Peyer's patch (tissue), 4 donors: ENCODE data around the gene CSRP1. TPM values are rescaled to one million over a fixed set of nuclear protein-coding genes. Genes with fewer than 3 reads are reported as not detected.

ENCODE experiments used
- DNase-seq, 3 donors: peaks; one replicate each; pipeline ENCODE4 v3.0.0-alpha.2; 2017 to 2019
- H3K27ac ChIP-seq, 4 donors: fragments of 200-600 bp; sonication (generic); one replicate each; pipeline ENCODE4 v1.5.1; 2016 to 2019
- H3K27me3 ChIP-seq, 2 donors: fragments of 200-600 bp; sonication (generic); one replicate each; pipeline ENCODE4 v1.5.1; 2019
- H3K36me3 ChIP-seq, 3 donors: fragments of 200-600 bp; sonication (generic); one replicate each; pipeline ENCODE4 v1.5.1; 2016 to 2019
- H3K4me1 ChIP-seq, 4 donors: fragments of 200-600 bp; sonication (generic); one replicate each; pipeline ENCODE4 v1.5.1; 2016 to 2019
- H3K4me3 ChIP-seq, 4 donors: fragments of 200-600 bp; sonication (generic); 1 replicate in 3 of 4; 2 replicates in 1 of 4; pipeline ENCODE4 v1.5.1; 2016 to 2019; ENCODE audit warnings: mild to moderate bottlenecking in 1 of 4
- H3K9me3 ChIP-seq, 4 donors: fragments of 200-600 bp; sonication (generic); one replicate each; pipeline ENCODE4 v1.5.1; 2016 to 2019; ENCODE audit warnings: mild to moderate bottlenecking in 1 of 4
- POLR2A ChIP-seq, 2 donors: fragments of 450-650 bp; IDR thresholded peaks; one replicate each; pipeline ENCODE4 v1.5.1; 2017; ENCODE audit warnings: antibody characterized with exemption in 2 of 2, mild to moderate bottlenecking in 2 of 2, moderate library complexity in 2 of 2
- total RNA-seq, 4 donors: library from RNA; depleted of rRNA; stranded (reverse); fragments of >200 nt; gene quantifications; one replicate each; pipeline ENCODE4 v1.1.0, GENCODE V29; 2016
- TF ChIP-seq, protein P1 (sequence below), 6 experiments: fragments of 450-650 bp in 4 of 6; fragments of 200-600 bp in 2 of 6; sonication (generic) in 1 of 6; IDR thresholded peaks; one replicate each; pipeline ENCODE4 v1.5.1; 2017 to 2019; ENCODE audit warnings: antibody characterized with exemption in 6 of 6, mild to moderate bottlenecking in 3 of 6, moderate library complexity in 1 of 6

CSRP1 gene
- total RNA-seq, 4 donors from 2014 or later = 139 to 306 (median 160) TPM

DNA sequence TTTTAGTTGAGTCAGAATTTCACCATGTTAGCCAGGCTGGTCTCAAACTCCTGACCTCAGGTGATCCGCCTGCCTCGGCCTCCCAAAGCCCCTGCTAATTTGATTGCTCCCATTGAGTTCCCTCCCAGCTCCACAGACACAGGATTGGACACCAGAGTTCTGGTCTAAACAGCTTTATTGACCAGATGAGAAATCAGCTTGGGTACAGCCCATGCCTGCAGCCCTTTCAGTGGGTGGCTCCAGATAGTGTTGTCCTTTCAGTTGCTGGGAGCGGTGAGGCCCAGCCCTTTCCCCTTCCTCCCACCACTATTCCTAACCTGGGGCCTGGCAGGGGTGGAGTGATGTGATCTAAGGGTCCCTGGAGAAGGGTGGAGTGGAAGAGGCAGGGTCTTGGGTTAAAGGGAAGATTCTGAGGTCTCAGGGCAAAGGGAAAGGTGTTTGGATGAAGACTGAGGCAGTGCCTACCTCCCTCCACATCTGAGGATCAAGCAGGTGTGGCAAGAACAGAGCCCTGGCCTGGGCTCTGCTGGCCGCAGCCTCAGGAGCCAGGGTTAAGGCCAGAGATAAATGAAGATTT, 23.5 kb downstream of the CSRP1 start:
- H3K4me1 ChIP-seq = peaks cover 4 to 30% (median 13%) of the 10 kb centered on the region in 4 donors
- H3K27ac ChIP-seq = no peak overlapping the region
- no peak for TF ChIP-seq POLR2A (IDR thresholded peaks at IDR 0.05)
- peaks cover 0 to 51% (median 0%) of the 10 kb centered on the region in 3 donors for H3K36me3 ChIP-seq
- no peak overlapping the region for H3K4me3 ChIP-seq
- H3K27me3 ChIP-seq = no peaks in the 10 kb centered on the region
- DNase-seq = no peak
- no peaks in the 10 kb centered on the region for H3K9me3 ChIP-seq

GRCh38 chr1:201482755-201483154, 24.2 kb downstream of the CSRP1 start:
- H3K4me1 ChIP-seq = peaks cover 4 to 29% (median 13%) of the 10 kb centered on the region in 4 donors
- TF ChIP-seq, protein P1, sequence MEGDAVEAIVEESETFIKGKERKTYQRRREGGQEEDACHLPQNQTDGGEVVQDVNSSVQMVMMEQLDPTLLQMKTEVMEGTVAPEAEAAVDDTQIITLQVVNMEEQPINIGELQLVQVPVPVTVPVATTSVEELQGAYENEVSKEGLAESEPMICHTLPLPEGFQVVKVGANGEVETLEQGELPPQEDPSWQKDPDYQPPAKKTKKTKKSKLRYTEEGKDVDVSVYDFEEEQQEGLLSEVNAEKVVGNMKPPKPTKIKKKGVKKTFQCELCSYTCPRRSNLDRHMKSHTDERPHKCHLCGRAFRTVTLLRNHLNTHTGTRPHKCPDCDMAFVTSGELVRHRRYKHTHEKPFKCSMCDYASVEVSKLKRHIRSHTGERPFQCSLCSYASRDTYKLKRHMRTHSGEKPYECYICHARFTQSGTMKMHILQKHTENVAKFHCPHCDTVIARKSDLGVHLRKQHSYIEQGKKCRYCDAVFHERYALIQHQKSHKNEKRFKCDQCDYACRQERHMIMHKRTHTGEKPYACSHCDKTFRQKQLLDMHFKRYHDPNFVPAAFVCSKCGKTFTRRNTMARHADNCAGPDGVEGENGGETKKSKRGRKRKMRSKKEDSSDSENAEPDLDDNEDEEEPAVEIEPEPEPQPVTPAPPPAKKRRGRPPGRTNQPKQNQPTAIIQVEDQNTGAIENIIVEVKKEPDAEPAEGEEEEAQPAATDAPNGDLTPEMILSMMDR (IDR thresholded peaks at IDR 0.05) = no peak
- TF ChIP-seq POLR2A (IDR thresholded peaks at IDR 0.05) = no peak

GRCh38 chr1:201481761-201482493, 25.0 kb downstream of the CSRP1 start:
- TF ChIP-seq POLR2A (IDR thresholded peaks at IDR 0.05) = no peak
- TF ChIP-seq, protein P1 (IDR thresholded peaks at IDR 0.05) = peak; percentile 76 to 94 (median 90)
- Histone ChIP-seq H3K27ac (peak overlapping the region in 3 of 4 donors; percentile 7 to 67 (median 62)), H3K4me1 (peaks cover 4 to 29% (median 13%) of the 10 kb centered on the region in 4 donors)

More at GRCh38 chr1:201482755-201483154, 24.2 kb downstream of the CSRP1 start:
- H3K36me3 ChIP-seq = peaks cover 0 to 44% (median 0%) of the 10 kb centered on the region in 3 donors
- peak overlapping the region in 2 of 4 donors; percentile 62 to 67 for H3K27ac ChIP-seq
- DNase-seq = no peak
- no peaks in the 10 kb centered on the region for H3K27me3 ChIP-seq
- no peak overlapping the region for H3K4me3 ChIP-seq
- H3K9me3 ChIP-seq = no peaks in the 10 kb centered on the region

DNA sequence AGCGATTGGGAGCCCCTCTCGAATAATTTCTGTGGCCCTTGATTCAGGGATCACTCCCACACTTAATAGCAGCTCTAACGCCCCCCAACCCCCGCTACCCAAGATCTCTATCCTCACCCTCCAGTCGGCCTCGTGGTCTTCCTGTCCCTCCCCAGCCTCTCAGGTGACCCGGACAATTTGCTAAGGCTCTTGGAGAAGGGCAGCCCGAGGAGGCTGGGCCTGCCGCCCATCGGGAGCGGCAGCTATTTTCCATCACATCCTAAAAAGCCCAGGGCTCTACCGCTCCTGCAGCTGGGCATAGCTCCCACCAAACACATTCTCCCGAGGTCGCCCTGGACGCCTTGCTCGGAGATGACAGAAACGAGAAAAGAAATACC, 25.9 kb downstream of the CSRP1 start:
- peak overlapping the region in 3 of 4 donors; percentile 55 to 67 (median 62) for H3K27ac ChIP-seq
- H3K4me1 ChIP-seq = peaks cover 4 to 29% (median 13%) of the 10 kb centered on the region in 4 donors
- H3K4me3 ChIP-seq = peak overlapping the region; percentile 28 to 48 (median 44)
- H3K9me3 ChIP-seq = no peaks in the 10 kb centered on the region
- DNase-seq = no peak
- no peaks in the 10 kb centered on the region for H3K27me3 ChIP-seq
- TF ChIP-seq POLR2A (IDR thresholded peaks at IDR 0.05) = no peak
- TF ChIP-seq, protein P1 (IDR thresholded peaks at IDR 0.05) = no peak
- H3K36me3 ChIP-seq = peaks cover 0 to 27% (median 0%) of the 10 kb centered on the region in 3 donors

More at GRCh38 chr1:201481761-201482493, 25.0 kb downstream of the CSRP1 start:
- Histone ChIP-seq H3K4me3 (peak overlapping the region; percentile 28 to 48 (median 44)), H3K9me3 (no peaks in the 10 kb centered on the region), H3K36me3 (peaks cover 0 to 37% (median 0%) of the 10 kb centered on the region in 3 donors), H3K27me3 (no peaks in the 10 kb centered on the region)
- peak; percentile 74 to 93 (median 90) for DNase-seq

- DNase-seq = peak; percentile 75 to 92 (median 90)
- Histone ChIP-seq H3K4me1 (peaks cover 4 to 33% (median 13%) of the 10 kb centered on the region in 4 donors), H3K27me3 (no peaks in the 10 kb centered on the region), H3K36me3 (peaks cover 0 to 22% (median 0%) of the 10 kb centered on the region in 3 donors), H3K9me3 (no peaks in the 10 kb centered on the region), H3K27ac (peak overlapping the region in 3 of 4 donors; percentile 55 to 67 (median 62)), H3K4me3 (peak overlapping the region; percentile 28 to 48 (median 44))
- TF ChIP-seq, protein P1 (IDR thresholded peaks at IDR 0.05) = no peak
- no peak for TF ChIP-seq POLR2A (IDR thresholded peaks at IDR 0.05)
These were observed 26.5 kb downstream of the CSRP1 start for GRCh38 chr1:201480231-201481003.
